ENCODE data around the gene MED27.

The MED27 gene

GRCh38 chr9:131999692-132000551 is 79.7 kb downstream of the MED27 start:
- no peak for DNase-seq (ENCODE audit: low read depth, low spot score)

DNA sequence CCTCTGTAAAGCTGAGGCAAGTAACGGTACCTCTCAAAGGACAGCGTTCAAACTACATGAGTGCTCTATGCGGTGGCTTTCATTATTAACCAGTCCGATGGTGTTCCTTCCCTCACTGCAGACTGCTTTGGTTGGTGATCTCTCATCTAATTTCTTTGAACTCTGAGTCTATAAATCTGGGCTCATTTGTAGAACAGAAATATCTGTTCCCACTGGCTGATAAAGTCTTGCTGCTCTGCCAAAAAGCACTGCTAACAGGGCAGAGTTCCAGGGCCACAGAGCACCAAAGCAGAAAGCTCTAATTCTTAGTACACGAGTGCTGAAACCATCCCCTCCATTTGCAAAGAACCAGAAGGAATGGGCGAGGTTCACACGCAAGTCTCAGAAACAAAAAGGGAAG is 81.9 kb downstream of the MED27 start:
- no peak for DNase-seq (ENCODE audit: low read depth, low spot score)

- DNase-seq (ENCODE audit: low read depth, low spot score), result no peak
Measured at GRCh38 chr9:131997076-131997475, 82.6 kb downstream of the MED27 start.

DNA sequence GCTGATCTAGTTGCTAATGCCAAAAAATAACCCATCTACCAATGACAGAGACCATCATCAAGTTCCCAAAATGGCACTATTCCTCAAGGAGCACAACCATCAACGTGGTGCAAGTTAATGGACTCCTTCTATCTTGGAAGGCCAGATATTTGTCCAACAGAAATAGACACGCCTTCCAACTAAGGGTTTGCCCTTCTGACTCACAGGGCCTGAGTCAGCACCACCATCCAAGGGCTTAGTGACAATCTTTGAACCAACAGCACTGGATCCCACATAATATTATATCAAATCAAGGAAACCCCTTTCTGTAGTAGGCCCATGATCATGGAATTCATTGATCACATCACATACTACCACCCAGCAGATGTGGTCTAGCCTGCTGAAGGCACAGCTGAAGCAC is 84.3 kb downstream of the MED27 start:
- DNase-seq (ENCODE audit: low read depth, low spot score), result no peak

DNA sequence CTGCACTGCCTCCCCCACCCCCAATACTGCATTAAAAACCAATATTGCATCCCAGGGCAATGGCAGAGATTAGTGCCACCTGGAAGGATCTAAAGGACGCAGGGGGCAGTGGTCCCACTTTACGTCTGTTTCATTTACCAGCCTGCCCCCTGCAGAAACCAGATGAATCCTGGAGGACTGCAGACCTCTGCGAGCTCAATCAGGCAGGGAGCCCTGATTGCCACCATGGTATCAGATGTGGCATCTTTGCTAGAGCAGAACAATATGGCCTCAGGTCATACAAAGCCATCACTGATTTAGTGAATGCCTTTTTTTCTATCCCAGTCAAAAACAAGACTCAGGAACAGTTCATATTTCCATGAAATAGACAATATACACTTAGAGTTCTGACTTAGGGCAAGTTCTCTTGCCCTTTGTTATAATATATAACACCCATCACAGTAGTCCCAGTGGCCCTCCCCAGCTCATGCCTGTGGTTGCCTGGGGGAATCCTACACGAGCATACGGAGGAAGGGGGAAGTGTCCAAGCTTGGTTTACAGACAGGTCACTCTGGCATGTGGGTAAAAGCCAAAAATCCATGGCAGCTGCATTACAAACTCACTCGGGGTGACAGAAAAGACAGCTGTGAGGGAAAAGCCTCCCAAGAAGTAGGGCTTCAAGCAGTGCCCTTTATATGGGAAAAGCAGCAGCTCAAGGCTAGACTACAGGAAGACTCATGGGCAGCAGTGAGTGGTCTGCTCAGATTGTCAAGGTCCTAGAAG is 85.1 kb downstream of the MED27 start:
- DNase-seq (ENCODE audit: low read depth, low spot score), result no peak

DNA sequence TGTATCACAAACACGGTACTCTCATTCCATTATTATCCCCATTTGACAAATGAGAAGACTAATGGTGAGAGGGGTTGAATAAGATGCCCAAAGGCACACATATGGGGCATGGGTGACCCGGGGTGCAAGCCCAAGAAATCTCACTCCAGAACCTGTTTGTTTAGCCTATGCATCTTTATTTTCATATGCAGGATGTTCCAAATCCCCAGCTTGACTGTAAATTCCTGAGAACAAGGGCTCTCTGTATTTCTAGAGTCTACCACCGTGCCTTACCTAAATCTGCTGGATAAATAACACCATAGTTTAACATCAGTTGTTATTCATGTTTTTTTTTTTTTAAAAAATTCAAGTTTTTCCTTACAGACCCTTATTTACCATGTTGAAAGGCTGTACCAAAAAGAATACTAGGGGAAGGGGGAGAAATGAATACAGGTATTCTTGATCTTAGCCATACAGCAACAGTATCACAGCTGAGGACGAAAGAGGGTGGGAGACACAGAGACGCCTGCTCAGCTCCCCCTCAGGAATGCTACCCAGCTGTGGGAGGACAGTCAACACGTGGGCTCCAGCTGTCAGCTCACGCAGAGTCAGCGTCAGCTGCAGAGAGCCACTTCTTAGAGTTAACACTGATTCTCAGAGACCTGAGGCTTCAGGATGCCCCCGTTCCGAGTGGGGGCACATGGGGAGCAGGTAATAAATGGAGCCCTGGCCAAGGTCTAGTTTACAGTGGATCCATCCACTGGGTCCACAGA is 86.6 kb downstream of the MED27 start:
- DNase-seq (ENCODE audit: low read depth, low spot score), result no peak

DNA sequence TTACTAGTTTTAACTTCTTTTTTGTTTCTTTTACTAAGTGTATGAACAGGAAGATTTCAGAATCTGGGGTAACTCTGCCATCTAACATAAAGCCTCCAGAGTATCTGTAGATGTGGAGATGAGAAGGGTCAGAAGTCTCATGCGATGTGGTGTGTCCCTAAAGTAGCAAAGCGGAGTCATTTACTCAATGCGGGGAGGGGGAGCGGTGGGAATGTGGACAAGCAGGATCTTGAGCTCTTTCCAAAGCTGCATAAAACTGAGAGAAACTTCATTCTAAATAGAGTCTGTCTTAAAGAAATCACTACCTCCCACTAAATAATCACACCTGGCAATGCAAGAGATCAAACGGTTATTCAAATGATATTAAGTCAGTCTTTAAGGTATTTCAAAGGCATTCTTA is 92.4 kb downstream of the MED27 start:
- DNase-seq (ENCODE audit: low read depth, low spot score), result no peak

DNA sequence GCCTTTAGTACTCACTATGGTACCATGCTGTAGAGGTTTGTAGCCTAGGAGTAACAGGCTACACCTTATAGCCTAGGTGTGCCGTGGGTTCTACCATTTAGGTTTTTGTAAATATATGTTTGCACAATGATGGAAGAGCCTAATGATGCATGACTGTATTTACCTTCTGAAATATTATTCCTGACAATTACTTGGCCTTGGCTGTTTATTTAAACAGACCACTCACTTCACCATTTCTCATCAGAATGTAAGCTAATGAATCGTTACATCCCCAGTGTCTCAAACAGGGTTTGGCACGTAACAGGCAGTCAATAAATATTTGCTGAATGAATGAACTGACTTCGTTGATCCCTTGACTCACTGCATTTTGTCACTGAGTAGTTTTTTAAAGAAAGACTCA is 93.1 kb downstream of the MED27 start:
- DNase-seq (ENCODE audit: low read depth, low spot score), result no peak

GRCh38 chr9:131986089-131986488 is 93.6 kb downstream of the MED27 start:
- no peak for DNase-seq (ENCODE audit: low read depth, low spot score)

DNA sequence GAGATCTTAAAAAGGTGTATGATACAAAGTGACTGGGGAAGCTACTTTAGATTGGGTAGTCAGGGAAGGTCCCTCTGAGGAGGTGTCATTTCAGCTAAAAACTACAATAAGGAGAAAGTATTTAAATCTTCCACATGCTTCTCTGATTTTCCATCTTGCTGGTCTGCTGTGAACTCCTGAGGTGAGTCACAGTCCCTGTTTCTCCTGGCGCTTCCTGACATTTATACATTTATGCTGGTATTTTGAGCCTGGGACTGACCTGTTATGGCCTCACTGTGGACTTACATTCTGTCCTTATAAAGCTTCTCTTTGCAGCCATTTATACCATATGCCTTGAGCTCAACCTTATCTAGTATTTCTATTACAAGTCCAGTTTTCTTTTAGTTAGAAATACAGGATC is 95.1 kb downstream of the MED27 start:
- no peak for DNase-seq (ENCODE audit: low read depth, low spot score)

DNA sequence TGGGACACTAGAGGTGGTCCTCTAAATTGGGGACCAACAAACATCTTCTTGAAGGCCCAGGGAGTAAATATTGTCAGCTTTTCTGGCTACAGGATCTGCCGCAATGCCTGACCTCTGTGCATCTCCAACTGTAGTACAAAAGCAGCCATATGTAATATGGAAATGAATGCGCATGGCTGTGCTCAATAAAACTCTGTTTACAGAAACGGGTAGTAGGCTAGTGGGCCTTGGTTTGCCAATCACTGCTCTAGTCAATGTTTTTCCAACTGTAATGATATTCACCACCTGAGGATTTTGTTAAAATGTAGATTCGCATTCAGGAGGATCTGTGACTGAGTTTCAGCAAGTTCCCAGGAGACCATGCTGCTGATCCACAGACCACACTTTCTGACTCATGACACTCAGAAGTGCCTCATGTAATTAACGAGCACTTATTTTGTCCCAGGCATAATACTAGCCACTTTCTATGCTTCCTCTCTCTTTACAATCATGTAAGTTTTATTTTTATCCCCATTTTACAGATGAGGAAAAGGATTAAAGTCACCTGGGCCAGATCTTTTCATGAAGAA is 96.9 kb downstream of the MED27 start:
- DNase-seq (ENCODE audit: low read depth, low spot score), result no peak

GRCh38 chr9:131982102-131982501 is 97.6 kb downstream of the MED27 start:
- DNase-seq (ENCODE audit: low read depth, low spot score), result no peak

- DNase-seq (ENCODE audit: low read depth, low spot score), result no peak
Measured at GRCh38 chr9:131981116-131981776, 98.4 kb downstream of the MED27 start.

DNA sequence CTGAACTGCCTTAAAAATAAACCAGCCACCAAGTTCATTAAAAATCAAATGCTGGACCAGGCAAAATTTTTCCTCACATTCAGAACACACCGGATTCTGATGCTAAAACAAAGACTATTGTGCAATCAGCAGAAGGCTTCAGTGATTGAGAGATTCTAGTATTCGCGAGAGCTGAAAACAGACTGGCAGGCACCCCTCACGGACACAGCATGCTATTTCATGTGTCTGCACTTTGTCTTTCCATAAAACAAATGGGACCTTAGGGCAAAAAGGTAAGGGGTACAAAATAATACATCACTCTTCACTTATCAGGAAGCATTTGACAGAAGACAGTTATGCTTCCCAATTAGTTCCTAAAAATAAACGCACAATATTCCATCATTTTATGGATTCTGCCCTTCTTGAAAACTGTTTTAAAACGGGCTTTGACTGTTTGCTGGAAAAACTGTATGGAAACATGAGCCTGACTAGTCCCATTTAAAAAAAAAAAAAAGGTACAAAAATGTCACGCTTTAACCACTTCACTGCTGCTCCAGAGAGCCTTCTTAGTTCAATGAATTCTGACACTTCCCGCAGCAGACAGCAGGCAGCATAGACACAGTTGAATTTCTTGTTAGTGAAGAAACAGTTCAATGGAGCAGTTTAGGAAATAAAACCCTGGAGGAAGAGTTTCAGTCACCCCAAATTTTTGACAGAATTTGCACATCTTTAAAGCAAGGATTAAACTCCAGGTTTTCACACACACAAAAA is 99.2 kb downstream of the MED27 start:
- DNase-seq (ENCODE audit: low read depth, low spot score), result no peak

DNA sequence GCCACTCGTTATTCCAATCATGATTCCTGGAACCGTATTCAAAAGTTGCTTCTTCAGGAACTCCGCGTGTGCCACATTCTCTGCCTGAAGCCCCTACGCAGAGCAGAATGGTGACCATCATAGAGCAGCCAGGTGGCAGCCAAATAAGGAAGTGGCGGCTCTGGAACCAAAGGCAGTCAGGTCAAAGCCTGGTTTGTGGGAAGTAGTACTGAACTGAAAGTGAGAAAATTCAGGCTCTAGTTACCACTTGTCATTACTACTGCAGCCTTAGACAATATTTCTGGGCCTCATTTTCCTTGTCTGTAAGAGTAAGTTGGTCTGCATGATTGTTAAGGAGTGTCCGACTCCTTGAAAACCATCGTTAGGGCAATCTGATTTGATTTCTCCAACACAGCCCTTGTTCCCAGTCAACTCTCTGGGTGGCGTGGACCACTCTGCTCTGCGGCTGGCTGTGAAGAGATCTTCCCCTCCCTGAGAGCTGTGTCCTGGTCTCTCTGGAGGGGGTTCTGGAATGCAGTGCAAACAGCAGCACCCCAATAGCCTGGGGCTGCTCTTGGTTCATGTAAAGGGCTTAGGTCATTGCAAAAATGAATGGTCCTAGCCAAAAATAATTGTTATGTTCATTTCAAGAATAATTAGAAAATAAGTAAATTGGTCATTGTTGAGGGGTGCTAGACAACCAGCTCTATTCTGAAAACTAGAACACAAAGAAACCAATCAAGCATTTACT is 102.4 kb downstream of the MED27 start:
- no peak for DNase-seq (ENCODE audit: low read depth, low spot score)

GRCh38 chr9:131976157-131977108 is 103.2 kb downstream of the MED27 start:
- no peak for DNase-seq (ENCODE audit: low read depth, low spot score)

DNA sequence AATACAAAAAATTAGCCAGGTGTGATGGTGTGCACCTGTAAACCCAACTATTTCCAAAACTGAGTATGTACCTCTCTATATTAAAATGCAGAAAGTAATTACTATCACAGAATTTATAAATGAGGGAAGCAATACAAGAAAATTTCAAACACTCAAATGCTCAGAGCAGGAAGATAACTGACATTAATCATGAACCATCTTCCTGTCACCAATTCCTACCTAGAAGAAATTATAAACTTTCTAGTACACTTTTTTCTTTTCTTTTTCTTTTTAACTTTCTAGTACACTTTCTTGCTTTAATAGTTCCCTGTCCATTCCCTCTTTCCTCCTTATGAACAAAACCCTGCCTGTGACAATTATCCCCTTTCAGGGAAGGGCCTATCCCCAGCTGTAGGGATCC is 106.8 kb downstream of the MED27 start:
- no peak for DNase-seq (ENCODE audit: low read depth, low spot score)

DNA sequence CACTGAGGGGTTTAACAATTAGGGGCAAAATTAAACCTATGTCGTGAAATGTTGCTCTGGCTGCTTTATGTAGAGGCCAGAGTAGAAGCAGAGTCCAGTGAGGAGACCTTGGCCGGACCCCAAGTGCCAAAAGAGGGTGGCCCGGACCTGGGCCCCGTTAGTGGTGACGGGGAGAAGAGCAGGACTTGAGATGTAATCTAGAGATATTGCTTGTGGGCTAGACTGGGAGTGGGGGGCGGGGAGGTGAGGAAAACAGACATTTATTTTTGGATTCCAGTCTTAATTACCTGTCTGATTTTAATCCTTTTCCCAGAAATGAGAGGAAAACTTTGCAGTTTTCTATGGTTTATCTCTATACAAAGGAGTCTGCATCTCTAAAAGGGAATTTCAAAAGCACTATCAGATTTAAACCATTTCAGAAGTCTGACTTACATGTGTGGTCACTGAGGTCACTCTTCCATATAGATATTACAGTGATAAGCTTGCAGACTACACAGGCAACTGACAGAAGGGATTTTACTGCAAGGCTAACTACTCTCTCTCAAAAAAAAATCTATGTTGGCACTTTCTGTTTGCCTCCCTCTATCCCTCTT is 108.1 kb downstream of the MED27 start:
- DNase-seq (ENCODE audit: low read depth, low spot score), result no peak

Measured in iPS DF 19.7 (cell line).